Suprapubic skin (tissue), 4 donors: Measurements from ENCODE around the gene LRG1.

Source experiments
- CTCF ChIP-seq, 2 donors: fragments of 200-600 bp in 1 of 2; fragments of 450-650 bp in 1 of 2; sonication (generic) in 1 of 2; IDR thresholded peaks; one replicate each; pipeline ENCODE4 v1.5.1; 2016 to 2019; ENCODE audit warnings: antibody characterized with exemption in 2 of 2, mild to moderate bottlenecking in 1 of 2, moderate library complexity in 1 of 2
- EP300 ChIP-seq: sonication (generic); formaldehyde crosslinking; IDR thresholded peaks from one replicate; pipeline ENCODE4 v1.6.1; 2017; ENCODE audit warnings: antibody characterized with exemption
- POLR2A ChIP-seq, 2 donors: fragments of 450-650 bp; IDR thresholded peaks; one replicate each; pipeline ENCODE4 v1.6.1; 2017; ENCODE audit warnings: antibody characterized with exemption in 2 of 2, mild to moderate bottlenecking in 2 of 2, moderate library complexity in 2 of 2
- POLR2AphosphoS5 ChIP-seq, 3 donors: sonication (generic); formaldehyde crosslinking; IDR thresholded peaks; one replicate each; pipeline ENCODE4 v1.6.1; 2017; ENCODE audit warnings: antibody characterized with exemption in 3 of 3

GRCh38 chr19:4496304-4496703 lies 43.5 kb downstream of the LRG1 start:
- TF ChIP-seq CTCF (IDR thresholded peaks at IDR 0.05) (no peak), EP300 (no peak), POLR2AphosphoS5 (IDR thresholded peaks at IDR 0.05) (no peak), POLR2A (IDR thresholded peaks at IDR 0.05) (no peak)
